GM12801 (cell line): Measurements from ENCODE around the gene KIF11.

Source experiments
- CTCF ChIP-seq: IDR thresholded peaks from one replicate; pipeline ENCODE4 v1.5.1; 2011; ENCODE audit warnings: control low read depth; ENCODE audit not compliant: insufficient read length; ENCODE audit errors: extremely low read depth

The KIF11 gene

DNA sequence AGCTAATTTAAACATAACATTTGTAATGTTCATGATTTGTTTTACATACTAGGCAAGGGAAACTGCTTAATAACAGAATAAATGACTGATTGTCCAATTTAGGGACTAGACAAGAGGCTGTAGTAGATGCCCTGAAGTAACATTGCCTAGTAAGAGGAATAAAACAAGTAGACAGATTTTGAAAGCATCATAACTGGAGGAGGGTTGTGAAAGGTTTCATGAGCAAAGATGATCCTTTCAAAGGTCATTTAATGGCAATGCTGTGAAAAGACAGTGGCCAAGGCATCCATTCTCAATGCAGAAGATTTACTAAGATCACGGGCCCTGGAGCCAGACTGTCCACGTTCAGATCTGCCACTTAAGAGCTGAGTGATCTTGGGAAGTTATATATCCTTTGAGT, 52.0 kb downstream of the KIF11 start:
- TF ChIP-seq CTCF = no peak

DNA sequence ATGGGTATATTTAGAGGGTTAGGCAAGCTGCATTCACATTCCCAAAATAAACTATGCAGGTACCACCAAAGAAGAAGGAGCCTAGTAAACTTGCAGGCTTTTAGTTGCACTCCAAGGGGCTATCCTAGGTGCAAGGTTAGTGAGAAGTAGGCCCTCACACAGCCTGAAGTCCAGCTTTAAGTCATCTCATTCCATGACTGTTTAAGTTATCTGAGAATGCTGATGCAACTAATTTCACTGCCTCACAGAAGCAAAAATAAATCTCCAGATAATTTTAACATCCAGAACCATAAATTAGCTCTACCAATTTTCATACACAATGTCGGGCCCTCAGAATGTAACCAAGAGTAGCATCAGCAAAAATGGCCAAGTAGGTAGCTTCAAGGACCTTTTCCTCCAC, 62.5 kb downstream of the KIF11 start:
- no peak for TF ChIP-seq CTCF

DNA sequence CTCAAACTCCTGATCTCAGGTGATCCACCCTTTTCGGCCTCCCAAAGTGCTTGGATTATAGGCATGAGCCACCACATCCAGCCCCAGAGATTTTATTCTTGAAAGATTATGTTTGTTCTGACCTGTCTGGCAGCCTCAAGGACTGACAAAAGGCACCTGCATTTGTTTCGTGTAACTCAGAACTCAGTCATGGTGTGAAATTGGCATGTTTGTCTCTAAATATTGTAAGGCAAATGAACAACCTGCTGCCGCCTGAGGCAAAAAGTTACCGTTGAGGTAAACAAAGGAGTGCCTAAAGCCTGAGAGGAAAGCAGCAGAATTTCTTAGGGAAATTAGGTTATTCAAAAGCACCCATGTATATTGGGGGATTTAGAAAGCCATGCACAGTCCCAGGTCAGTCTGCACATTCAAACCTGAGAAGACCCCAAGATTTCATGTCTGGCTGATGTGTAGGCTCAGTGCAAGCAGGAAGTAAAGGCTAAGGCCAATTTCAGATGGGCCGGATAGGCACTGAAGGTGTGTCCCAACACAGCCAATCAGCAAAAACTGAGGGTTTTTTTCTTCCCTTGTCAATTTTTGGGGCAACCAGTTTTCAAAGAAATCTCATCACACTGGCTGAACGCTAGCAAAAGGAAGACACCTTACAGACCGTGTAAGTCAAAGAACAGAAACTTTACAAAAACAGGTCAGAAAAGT, 63.5 kb downstream of the KIF11 start:
- no peak for TF ChIP-seq CTCF

DNA sequence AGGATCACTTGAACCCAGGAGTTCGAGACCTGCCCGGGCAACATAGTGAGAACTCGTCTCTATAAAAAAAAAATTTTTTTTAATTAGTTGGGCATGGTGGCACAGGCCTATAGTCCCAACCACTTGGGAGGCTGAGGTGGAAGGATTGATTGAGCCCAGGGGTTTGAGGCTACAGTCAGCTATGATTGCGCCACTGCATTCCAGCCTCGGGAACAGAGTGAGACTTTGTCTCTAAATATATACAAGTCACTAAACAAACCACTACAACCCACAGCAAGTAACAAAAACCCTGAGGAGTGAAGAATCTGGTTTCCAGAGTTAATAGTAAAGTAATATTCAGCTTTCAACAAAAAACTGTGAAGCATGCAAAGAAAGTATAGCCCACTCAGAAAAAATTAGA, 64.1 kb downstream of the KIF11 start:
- TF ChIP-seq CTCF = no peak

DNA sequence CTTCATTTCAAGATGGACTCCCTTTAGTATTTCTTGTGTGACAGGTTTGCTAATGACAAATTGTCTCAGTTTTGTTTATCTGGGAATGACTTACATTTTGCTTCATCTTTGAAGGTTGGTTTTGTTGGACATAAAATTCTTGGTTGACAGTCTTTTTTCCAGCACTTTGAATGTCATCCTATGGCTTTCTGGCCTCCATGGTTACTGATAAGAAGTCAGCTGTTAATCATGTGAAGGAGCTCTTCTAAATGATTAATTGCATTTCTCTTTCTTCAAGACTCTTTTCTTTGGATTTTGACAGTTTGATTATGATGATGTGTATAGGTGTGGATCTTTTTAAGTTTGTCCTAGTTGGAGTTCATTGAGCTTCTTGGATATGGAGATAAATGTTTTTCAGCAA, 69.9 kb downstream of the KIF11 start:
- no peak for TF ChIP-seq CTCF

DNA sequence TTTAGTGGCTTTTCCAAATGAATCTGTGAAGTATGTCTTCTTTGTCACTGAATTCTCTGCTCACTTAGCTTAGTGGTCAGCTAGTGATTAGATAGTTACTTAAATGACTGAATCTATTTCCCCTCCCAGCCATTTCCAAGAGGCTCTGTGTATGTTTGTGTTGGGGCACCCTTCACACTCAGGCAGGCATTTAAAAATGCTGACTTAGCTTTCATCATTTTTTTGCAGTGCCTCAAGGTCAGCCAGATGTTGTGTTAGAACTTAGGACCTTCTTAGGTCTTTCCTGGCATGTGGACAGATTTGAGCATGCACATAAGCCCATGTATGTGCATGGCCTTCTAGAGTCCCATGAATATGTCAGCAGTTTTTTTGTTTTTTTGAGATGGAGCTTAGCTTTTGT, 71.4 kb downstream of the KIF11 start:
- no peak for TF ChIP-seq CTCF

- TF ChIP-seq CTCF = no peak
Measured at GRCh38 chr10:92667078-92667477, 74.1 kb downstream of the KIF11 start.
